Thyroid gland (tissue), 4 donors: Measurements from ENCODE around the gene PDZD7.

Source experiments
- CTCF ChIP-seq, 6 experiments: fragments of 200-600 bp in 3 of 6; fragments of 450-650 bp in 3 of 6; sonication (generic) in 3 of 6; IDR thresholded peaks; one replicate each; pipeline ENCODE4 v1.5.1; 2016 to 2019; ENCODE audit warnings: antibody characterized with exemption in 6 of 6, mild to moderate bottlenecking in 2 of 6, inconsistent platforms in 1 of 6, moderate library complexity in 1 of 6
- POLR2A ChIP-seq, 2 donors: fragments of 450-650 bp; IDR thresholded peaks; one replicate each; pipeline ENCODE4 v1.6.1; 2017; ENCODE audit warnings: antibody characterized with exemption in 2 of 2, mild to moderate bottlenecking in 2 of 2, moderate library complexity in 1 of 2

GRCh38 chr10:101075775-101076174, 44.8 kb upstream of the PDZD7 start:
- TF ChIP-seq CTCF (IDR thresholded peaks at IDR 0.05) (no peak), POLR2A (IDR thresholded peaks at IDR 0.05) (no peak)
